ENCODE results near the gene CLCN1.

- TF ChIP-seq POLR2A (IDR thresholded peaks at IDR 0.05) (no peak), CTCF (IDR thresholded peaks at IDR 0.05) (no peak), POLR2AphosphoS5 (IDR thresholded peaks at IDR 0.05) (no peak)
Observed at GRCh38 chr7:143271240-143271639, 44.7 kb upstream of the CLCN1 start.

All from suprapubic skin (tissue), 4 donors.